OCI-M2 (cell line): ENCODE measurements around the gene LRRC45.
"Not testable (repeated sequence)": the region's sequence is repeated elsewhere in the genome, so short reads cannot be mapped to it uniquely, and the experiment has no call there.

Source experiments
- DNase-seq: peaks from one replicate; lab custom pipeline; 2025; ENCODE audit not compliant: unreplicated experiment; lab: John Stamatoyannopoulos, UW

The LRRC45 gene

DNA sequence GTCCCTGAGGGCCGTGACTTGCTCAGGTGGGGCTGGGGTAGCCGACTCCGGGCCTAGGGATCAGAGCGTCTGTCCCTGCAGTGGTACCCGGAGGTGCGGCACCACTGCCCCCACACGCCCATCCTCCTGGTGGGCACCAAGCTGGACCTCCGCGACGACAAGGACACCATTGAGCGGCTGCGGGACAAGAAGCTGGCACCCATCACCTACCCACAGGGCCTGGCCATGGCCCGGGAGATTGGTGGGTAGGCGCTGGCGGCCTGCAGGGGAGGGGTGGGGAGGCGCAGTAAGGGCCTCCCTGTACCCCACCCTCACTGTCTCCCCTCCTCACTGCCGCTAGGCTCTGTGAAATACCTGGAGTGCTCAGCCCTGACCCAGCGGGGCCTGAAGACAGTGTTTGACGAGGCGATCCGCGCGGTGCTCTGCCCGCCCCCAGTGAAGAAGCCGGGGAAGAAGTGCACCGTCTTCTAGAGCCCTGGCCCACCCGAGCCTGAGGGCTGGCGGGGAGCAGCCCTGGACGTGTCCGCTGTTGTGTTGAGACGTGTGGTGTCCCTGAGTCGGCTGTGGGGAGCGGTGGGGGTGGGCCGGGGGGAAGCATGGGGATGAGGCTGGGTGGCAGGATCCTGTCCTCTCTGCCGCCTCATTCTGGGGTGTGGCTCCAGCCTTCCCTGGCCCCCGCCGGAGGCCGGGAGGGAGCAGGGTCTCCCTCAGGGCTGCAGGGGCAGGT, 10.4 kb downstream of the LRRC45 start:
- DNase-seq = no peak

- no peak for DNase-seq
Observed at GRCh38 chr17:82034371-82035011, 11.4 kb downstream of the LRRC45 start.

DNA sequence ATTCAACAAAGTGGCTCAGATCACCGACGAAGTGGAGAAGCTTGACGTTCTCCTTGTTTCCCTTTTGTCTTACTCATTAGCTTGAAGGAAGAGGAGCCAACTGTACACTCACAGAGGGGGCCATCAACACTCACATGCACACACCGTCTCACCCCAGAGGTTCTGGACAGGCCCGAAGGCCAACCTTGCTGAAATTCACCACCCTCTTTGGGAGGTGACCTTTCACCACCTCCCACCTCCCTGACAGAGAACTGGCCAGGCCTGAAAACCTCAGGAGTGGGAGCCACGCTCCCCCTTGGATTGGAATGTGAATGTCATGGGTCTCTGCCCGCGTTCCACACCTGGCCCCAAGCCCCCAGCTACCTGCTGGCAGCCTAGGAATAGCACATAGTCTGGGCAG, 12.4 kb downstream of the LRRC45 start:
- DNase-seq = no peak

- no peak for DNase-seq
Observed at GRCh38 chr17:82035956-82036633, 13.0 kb downstream of the LRRC45 start.

DNA sequence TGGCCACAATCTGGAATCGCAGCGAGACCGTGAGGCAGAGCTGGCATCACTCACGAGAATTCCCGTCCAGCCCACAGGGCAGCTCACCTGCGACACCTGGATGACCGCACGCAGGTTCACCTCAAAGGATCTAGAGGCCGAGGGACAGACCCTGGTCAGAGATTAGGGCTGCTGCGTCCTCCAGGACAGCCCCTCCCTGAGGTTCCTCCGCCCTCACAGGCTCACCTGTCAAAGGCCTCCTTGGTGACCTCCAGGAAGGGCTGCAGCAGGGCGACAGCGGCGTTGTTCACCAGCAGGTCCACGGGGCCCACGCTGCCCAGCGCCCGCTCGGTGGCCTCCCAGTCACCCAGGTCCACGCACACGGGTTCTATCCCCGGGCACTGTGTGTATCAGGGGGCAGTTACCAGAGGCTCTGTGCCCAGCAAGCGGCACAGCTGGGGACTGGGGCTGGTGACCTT, 13.6 kb downstream of the LRRC45 start:
- no peak for DNase-seq

DNA sequence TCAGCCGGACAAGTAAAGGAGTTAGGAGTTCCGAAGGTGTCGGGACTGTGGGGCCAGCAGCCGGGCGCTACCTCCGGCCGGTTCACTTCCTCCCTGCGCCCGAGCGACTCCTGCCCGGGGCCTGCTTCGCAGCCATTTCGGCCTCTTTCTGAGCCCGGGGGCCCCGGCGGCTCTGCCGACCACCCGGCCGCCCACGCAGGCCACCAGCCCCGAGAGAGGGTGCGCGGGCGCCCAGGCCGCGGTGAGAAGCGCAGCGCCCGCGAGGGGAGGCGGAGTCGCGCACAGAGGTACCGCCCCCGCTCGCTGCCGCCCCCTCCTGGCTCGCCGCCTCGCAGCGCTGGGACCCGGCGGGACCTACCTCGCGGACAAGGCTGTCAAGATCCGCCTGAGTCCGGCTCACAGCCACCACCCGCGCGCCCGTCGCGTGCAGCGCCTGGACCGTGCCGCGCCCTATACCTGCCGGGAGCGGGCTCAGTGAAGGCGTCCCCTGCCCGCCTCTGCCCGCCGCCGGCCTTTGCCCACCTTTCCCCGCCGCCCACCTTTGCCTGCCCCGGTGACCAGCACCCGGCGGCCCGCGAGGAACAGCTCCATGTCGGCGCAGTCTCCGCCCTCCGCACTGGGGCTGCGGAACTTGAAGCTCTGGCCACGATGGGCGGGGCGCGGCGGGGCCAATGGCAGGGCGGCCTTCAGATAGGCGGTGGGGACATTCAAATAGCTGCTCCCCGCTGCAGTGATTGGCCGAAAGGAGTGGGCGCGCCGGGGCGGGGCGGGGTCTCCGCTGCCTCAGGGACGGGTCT, 14.2 kb downstream of the LRRC45 start, which contains the start of gene DCXR:
Gene DCXR (minus strand): TSS at position 606 of the 797 bp plus-strand sequence. CDS start 15 bp downstream, at position 591.
- DNase-seq = peak; percentile 72

- no peak for DNase-seq
Observed at GRCh38 chr17:82037889-82038195, 14.7 kb downstream of the LRRC45 start.

DNA sequence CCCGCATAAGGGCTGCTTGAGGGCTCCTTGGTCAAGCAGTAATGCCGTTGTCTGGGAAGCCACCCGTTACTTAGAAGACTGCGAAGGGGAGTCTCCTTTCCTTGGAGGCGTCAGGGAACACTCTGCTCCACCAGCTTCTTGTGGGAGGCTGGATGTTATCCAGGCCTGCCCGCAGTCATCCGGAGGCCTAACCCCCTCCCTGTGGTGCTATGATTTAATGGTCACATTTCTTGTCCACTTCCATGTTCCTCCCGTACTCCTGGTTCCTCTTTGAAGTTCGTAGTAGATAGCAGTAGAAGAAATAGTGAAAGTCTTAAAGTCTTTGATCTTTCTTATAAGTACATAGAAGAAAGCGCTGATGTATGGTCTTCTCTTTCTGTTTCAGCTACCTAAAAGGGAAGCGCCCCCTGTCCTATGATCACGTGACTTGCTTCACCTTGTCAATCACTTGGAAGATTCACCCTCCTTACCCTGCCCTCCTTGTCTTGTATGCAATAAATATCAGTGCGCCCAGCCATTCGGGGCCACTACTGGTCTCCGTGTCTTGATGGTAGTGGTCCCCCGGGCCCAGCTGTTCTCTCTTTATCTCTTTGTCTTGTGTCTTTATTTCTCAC, 15.8 kb downstream of the LRRC45 start:
- DNase-seq = not testable (repeated sequence)

DNA sequence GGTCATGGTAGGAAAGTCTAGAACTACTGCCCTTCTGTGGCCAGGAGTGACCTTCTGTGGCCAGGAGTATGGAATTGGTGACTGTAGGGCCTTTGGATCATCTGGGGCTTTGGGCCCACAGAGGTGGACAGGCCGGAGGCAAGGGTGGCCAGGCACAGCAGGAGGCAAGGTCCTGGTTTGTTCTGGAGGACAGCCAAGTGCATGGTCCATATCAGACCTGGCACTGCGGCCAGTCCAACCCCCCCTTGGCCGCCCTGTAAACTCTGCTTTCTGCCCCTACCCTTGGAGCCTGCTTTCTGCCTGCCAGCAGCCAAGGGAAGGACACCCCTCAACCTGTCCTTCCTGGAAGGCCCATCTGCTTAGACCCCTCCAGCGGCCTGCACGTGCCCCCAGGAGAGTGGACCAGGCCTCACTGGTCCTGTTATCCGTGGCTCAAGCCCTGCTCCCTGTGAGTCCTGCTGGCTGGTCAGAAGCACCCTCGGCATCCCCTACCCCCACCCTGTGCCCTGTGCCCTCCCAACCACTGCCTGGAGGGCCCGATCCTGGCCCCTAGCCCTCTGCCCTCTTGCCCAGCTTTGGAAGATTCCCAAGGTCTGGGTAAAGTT, 16.7 kb downstream of the LRRC45 start:
- no peak for DNase-seq

GRCh38 chr17:82041144-82041814, 18.2 kb downstream of the LRRC45 start:
- no peak for DNase-seq

- no peak for DNase-seq
Observed at GRCh38 chr17:82042649-82043048, 19.5 kb downstream of the LRRC45 start.

DNA sequence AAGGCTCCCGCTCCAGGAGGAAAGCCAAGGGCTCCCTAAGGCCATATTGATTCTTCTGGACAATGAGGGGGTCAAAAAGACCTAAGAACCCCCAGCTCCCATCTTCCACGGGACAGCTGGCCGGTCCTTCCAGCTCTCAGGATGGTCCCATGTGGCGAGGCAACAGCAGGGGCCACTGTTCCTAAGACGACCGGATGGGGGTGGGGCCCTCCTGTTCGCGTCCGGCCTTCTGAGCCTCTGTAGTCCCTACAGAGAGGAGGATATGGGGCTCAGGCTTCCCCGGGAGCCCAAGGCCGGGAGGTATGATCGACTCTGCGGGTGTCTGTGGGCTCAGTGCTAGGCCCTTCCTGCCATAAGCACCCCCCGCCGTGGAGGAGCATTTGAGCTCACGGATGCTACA, 20.4 kb downstream of the LRRC45 start:
- DNase-seq = no peak

DNA sequence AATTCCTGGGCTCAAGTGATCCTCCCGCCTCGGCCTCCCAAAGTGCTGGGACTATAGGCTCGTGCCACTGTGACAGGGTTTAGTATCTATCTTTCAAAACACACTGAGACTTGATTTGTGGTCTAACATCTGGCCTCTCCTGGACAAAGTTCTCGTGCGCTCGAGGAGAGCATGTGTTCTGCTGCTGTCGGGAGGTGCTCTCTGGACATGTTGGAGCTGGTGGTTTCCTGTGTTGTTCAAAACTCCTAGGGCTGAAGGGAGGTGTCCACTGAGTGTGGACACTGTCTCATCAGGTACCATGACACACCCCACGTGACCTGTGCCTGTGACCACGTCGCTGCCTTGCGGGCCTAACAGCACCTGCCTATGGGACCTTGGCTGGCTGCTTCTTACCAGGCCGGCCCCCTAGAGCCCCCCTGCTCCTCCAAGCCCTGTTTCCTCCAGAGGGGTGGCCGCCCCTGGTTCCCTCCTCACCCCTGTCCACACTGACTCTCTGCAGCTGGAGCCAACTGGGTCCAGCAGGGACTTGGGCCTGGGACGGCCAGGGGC, 22.9 kb downstream of the LRRC45 start:
- no peak for DNase-seq

GRCh38 chr17:82046903-82047302, 23.8 kb downstream of the LRRC45 start:
- no peak for DNase-seq

GRCh38 chr17:82047379-82047778, 24.3 kb downstream of the LRRC45 start:
- DNase-seq = no peak

DNA sequence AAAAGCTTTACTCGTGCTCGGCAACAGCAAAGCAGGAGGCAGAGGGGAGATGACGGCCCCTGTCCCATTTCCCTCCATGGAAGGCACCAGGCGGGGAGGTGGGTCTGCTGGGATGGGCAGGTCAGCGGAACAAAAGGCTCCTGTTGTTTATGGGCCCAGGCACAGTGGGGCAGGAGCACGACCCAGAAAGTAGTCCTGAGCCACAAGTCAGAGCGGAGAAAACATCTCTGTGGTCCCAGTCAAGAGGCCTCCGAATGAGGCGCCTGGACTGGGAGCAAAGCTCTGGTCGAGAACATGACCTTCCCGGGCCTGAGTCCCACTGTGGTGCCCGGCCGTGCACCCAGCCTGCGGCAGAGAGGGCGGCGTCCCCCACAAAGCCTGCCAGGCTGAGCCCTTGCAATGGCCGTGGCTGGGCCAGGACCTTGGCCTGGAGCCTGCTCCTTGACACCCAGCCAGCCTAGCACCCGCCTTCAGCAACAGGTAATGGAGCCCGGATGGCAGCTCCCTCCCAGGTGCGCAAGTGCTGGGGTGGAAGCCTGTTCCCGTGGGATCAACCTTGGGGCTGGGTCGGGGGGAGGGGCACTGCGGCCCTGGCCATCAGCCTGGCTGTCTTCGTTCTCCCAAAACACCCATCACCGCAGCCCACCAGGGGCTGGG, 24.9 kb downstream of the LRRC45 start:
- DNase-seq = no peak

- no peak for DNase-seq
Observed at GRCh38 chr17:82048571-82048971, 25.5 kb downstream of the LRRC45 start.

DNA sequence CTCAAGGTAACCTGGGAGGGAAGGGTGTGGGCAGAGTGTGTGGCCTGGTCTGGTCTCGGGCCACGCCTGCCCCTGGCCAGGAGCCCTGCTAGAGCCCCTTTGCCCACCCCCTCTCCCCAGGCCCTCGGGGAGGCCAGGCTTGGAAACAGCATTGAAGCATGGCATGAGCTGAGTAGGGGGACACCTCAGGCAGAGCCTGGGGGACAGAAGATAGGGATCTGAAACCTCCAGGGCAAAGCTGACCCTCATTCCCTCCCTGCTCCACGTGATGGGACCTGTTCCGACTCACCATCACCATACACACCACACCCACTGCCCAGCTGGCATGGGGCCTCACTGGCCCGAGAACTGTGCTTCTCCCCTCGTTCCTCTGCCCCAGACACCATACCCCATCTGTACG, 26.0 kb downstream of the LRRC45 start:
- no peak for DNase-seq

- DNase-seq = no peak
Observed at GRCh38 chr17:82049521-82049971, 26.4 kb downstream of the LRRC45 start.
